ENCODE measurements around the gene DGCR8. TPM values are rescaled to one million over a fixed set of nuclear protein-coding genes. Genes with fewer than 3 reads are reported as not detected.

Gene DGCR8
- total RNA-seq, 4 donors from 2014 or later = 13.2 to 56.2 (median 33.5) TPM

DNA sequence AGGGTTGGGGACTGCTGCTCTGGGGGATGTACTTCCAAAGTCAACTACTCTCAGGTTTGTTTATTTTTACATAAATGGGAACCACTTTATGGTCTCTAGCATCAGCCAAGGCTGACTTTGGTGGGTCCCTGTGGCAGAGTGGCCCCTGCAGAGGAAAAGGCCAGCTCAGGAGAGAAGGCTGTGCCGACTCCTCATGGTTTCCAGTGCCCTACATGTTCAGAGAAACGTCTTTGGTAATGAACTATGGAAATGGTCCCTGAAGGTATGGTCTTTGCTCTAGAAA is 48.5 kb downstream of the DGCR8 start:
- no peaks in the 10 kb centered on the region for H3K9me3 ChIP-seq
- H3K4me1 ChIP-seq = peaks cover 0 to 10% of the 10 kb centered on the region in 2 donors
- no peak overlapping the region for H3K4me3 ChIP-seq
- no peaks in the 10 kb centered on the region for H3K36me3 ChIP-seq
- DNase-seq = no peak
- H3K27ac ChIP-seq = no peak overlapping the region
- intact Hi-C loops (cut with DNase I; ENCODE audit: low total_unique reads) = no loop called here
- H3K27me3 ChIP-seq = no peaks in the 10 kb centered on the region
- TF ChIP-seq, protein P1, sequence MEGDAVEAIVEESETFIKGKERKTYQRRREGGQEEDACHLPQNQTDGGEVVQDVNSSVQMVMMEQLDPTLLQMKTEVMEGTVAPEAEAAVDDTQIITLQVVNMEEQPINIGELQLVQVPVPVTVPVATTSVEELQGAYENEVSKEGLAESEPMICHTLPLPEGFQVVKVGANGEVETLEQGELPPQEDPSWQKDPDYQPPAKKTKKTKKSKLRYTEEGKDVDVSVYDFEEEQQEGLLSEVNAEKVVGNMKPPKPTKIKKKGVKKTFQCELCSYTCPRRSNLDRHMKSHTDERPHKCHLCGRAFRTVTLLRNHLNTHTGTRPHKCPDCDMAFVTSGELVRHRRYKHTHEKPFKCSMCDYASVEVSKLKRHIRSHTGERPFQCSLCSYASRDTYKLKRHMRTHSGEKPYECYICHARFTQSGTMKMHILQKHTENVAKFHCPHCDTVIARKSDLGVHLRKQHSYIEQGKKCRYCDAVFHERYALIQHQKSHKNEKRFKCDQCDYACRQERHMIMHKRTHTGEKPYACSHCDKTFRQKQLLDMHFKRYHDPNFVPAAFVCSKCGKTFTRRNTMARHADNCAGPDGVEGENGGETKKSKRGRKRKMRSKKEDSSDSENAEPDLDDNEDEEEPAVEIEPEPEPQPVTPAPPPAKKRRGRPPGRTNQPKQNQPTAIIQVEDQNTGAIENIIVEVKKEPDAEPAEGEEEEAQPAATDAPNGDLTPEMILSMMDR (IDR thresholded peaks at IDR 0.05) = no peak
- TF ChIP-seq POLR2A (IDR thresholded peaks at IDR 0.05) = no peak

DNA sequence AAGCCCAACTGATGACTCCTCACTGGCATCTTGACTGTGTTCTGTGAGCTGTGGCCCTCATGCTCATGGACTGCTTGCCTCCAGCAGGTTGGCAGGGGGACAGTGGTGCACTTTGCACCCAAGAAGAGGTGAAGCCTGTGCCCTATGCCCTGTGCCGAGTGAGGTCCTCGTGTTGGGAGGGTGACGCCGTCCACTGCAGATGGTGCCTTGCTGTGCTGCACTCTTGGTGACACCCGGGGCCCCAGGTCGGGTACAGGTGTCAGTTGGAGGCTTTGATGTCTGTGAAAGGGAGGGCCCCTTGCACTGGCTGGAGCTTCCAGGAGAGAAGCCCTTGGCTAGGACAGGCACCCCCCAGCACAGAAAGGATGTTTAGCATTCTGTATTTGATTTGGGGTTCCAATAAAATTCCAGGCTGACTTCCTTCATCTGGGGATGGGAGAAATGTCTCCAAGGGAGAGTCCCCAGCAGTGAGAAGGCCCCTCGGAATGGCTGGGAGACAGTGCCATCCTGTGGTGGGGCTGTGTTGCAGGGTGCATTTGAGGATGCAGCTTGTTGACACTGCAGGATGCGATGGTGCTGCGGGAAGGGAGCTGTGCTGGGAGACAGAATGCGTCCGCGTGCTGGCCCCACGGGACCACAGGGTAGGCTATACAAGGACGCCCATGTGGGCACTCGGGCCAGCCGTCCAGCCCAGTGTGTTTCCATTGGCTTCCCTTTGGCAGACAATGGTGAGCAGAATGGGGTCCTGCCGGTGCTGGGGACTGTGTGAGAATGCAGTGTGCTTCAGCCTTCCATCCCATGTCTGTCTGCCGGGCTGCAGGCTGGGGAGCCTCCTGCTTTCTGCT is 49.1 kb downstream of the DGCR8 start:
- no peaks in the 10 kb centered on the region for H3K36me3 ChIP-seq
- H3K27me3 ChIP-seq = no peaks in the 10 kb centered on the region
- peaks cover 0 to 15% of the 10 kb centered on the region in 2 donors for H3K4me1 ChIP-seq
- H3K4me3 ChIP-seq = no peak overlapping the region
- intact Hi-C loops (cut with DNase I; ENCODE audit: low total_unique reads) = no loop called here
- no peak for DNase-seq
- no peaks in the 10 kb centered on the region for H3K9me3 ChIP-seq
- H3K27ac ChIP-seq = no peak overlapping the region
- TF ChIP-seq POLR2A (IDR thresholded peaks at IDR 0.05) = no peak
- TF ChIP-seq, protein P1 (IDR thresholded peaks at IDR 0.05) = no peak

DNA sequence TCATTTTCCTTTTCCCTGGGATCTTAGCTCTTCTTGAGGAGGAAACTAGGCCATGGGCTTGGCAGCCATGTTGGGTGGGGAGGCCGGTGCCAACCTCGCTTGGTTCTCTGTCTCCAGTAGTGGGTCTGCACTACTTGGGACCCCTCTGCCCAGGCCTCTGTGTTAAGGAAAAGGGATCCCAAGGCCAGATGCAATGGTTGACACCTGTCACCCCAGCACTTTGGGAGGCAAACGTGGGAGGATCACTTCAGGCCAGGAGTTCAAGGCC is 49.6 kb downstream of the DGCR8 start:
- intact Hi-C loops (cut with DNase I; ENCODE audit: low total_unique reads) = no loop called here

DNA sequence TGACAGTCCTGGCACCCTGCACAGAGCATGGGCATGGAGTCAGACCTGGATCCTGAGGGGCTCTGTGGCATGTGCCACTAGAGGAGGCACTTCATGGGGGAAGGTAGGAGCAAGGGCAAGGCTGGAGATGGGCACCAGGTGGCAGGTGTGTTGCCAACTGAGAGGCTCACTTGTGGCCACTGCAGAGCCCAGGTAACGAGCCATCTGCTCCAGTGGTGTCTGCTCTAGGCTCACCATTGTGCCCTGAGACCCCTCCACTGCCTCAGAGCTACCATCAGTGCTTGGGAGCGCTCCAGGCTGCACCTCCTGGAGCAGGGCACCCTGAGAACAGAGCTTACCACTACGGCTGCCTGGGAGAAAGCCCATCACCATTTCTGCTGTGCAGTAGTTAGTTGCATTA is 50.3 kb downstream of the DGCR8 start:
- Histone ChIP-seq H3K27me3 (no peaks in the 10 kb centered on the region), H3K36me3 (no peaks in the 10 kb centered on the region), H3K4me3 (peak overlapping the region in 1 of 2 donors; percentile 95), H3K9me3 (no peaks in the 10 kb centered on the region), H3K4me1 (peaks cover 0 to 19% of the 10 kb centered on the region in 2 donors), H3K27ac (peak overlapping the region; percentile 92 to 97)
- intact Hi-C loops (cut with DNase I; ENCODE audit: low total_unique reads) = no loop called here
- TF ChIP-seq POLR2A (IDR thresholded peaks at IDR 0.05) = no peak
- TF ChIP-seq, protein P1 (IDR thresholded peaks at IDR 0.05) = no peak
- no peak for DNase-seq

More for the DNA sequence above, 49.6 kb downstream of the DGCR8 start:
- H3K4me3 ChIP-seq = no peak overlapping the region
- peaks cover 0 to 19% of the 10 kb centered on the region in 2 donors for H3K4me1 ChIP-seq
- H3K9me3 ChIP-seq = no peaks in the 10 kb centered on the region
- no peaks in the 10 kb centered on the region for H3K27me3 ChIP-seq
- TF ChIP-seq POLR2A (IDR thresholded peaks at IDR 0.05) = no peak
- TF ChIP-seq, protein P1 (IDR thresholded peaks at IDR 0.05) = no peak
- DNase-seq = no peak
- no peaks in the 10 kb centered on the region for H3K36me3 ChIP-seq
- no peak overlapping the region for H3K27ac ChIP-seq

DNA sequence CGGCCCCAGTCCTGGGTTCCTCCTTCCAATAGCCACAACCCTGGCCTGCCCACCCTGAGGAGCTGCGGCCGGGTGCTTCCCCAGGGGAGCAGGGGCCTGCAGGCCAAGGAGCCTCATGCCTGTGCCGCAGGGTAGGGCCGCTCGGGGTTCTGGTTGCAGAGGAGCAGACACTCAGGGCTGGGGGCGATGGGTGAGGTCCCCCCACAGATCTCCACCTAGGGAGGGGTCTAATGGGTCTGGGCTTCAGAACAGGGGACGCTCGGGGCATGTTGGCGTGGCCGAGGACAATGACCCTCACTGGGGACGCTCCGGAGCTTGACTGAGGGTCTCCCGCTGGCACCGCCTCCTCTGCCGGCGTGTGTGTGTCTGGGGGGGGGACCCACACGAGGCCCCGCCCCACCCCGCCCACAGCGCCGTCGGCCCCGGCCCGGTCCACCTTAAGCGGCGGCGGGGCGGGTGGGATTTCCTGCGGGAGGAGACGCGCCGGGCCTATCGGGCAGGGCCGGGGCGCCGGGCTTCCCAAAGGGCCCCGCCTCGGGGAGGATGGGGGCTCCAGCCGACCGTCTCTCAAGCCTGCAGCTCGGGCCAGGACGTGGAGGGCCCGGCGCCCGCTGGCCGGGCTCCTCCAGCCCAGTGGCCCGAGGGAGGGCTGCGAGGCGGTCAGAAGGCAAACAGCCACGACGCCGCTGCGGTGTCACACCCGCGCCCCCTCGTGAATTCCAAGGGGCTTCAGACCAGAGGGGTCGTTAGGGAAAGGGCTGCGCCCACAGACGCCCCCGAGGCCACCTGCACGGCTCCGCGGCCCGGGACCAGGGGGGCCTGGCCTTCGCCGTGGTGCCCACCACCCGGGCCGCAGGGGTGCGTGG is 50.9 kb downstream of the DGCR8 start:
- Histone ChIP-seq H3K27me3 (no peaks in the 10 kb centered on the region), H3K9me3 (no peaks in the 10 kb centered on the region), H3K4me1 (peaks cover 0 to 20% of the 10 kb centered on the region in 2 donors), H3K27ac (peak overlapping the region; percentile 92 to 97), H3K36me3 (no peaks in the 10 kb centered on the region), H3K4me3 (peak overlapping the region; percentile 94 to 95)
- intact Hi-C loops (cut with DNase I; ENCODE audit: low total_unique reads) = no loop called here
- peak; percentile 83 to 84 for DNase-seq
- TF ChIP-seq POLR2A (IDR thresholded peaks at IDR 0.05) = peak in 1 of 2 donors; percentile 13
- TF ChIP-seq, protein P1 (IDR thresholded peaks at IDR 0.05) = no peak

Measured in uterus (tissue), 4 donors.